NB4 (cell line): ENCODE measurements around the gene TMEM114.
A peak's percentile ranks its signal among the peaks of the same experiment; 100 is the strongest.
"Not testable (repeated sequence)": the region's sequence is repeated elsewhere in the genome, so short reads cannot be mapped to it uniquely, and the experiment has no call there.

Experiments used
- DNase-seq: peaks from one replicate; pipeline ENCODE4 v3.0.0; 2010; ENCODE audit warnings: low read depth
- H3K4me3 ChIP-seq: one replicate; pipeline ENCODE4 v1.5.1; 2011; ENCODE audit warnings: mild to moderate bottlenecking, low read depth, low read length, moderate library complexity
- MAX ChIP-seq: IDR thresholded peaks from 2 replicates; pipeline ENCODE4 v1.6.1; 2011; ENCODE audit warnings: low read depth, low read length
- MYC ChIP-seq: IDR thresholded peaks from 2 replicates; pipeline ENCODE4 v1.6.1; 2011; ENCODE audit warnings: low read depth, low read length
- POLR2A ChIP-seq: IDR thresholded peaks from 2 replicates; pipeline ENCODE4 v1.6.1; 2011; ENCODE audit warnings: mild to moderate bottlenecking; ENCODE audit not compliant: insufficient read length; ENCODE audit errors: extremely low read depth
- TF ChIP-seq, protein P1 (sequence below): IDR thresholded peaks from one replicate; pipeline ENCODE4 v1.5.1; 2012; ENCODE audit warnings: low read depth, low read length

TMEM114 gene

DNA sequence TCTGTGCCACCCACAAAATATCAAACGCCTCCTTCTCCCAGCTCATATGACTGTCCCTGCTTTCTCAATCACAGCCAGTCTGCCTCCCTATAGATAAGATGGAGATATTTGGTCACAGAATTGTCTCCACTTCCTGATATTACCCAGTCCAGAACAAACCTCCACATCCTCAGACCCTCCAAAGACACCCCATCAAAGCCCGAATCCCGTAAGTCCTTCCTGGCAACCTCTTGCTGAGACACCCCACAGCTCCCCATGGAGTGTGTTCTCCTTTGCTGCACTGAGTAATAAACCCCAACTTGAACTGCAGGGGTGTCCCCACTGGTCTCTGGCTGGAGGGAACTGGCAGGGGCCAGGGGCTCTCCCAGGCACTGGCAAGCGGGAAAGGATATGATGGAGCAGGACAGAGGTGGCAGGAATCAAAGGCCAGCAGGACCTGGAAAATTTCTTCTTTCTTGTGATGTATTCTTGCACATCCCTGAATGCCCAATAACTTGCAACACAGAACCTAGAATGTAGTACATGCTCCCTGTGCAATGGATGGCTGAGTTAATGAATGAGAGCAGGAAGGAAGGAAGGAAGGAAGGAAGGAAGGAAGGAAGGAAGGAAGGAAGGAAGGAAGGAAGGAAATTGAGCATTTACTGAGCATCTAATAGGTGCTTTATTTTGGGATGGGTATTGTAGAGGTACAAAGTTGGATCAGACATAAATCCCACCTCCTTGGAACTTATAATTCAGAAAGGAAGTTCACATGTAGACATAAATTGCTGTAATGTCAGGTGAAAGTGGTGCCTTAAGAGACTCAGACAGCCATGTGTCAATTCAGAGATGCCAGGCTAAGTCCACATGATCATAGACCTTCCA, 13.9 kb downstream of the TMEM114 start:
- H3K4me3 ChIP-seq: no peak overlapping the region
- DNase-seq: no peak
- TF ChIP-seq, protein P1, sequence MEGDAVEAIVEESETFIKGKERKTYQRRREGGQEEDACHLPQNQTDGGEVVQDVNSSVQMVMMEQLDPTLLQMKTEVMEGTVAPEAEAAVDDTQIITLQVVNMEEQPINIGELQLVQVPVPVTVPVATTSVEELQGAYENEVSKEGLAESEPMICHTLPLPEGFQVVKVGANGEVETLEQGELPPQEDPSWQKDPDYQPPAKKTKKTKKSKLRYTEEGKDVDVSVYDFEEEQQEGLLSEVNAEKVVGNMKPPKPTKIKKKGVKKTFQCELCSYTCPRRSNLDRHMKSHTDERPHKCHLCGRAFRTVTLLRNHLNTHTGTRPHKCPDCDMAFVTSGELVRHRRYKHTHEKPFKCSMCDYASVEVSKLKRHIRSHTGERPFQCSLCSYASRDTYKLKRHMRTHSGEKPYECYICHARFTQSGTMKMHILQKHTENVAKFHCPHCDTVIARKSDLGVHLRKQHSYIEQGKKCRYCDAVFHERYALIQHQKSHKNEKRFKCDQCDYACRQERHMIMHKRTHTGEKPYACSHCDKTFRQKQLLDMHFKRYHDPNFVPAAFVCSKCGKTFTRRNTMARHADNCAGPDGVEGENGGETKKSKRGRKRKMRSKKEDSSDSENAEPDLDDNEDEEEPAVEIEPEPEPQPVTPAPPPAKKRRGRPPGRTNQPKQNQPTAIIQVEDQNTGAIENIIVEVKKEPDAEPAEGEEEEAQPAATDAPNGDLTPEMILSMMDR: no peak
- TF ChIP-seq POLR2A: no peak

- H3K4me3 ChIP-seq: no peak overlapping the region
- DNase-seq: no peak
- TF ChIP-seq, protein P1: no peak
- TF ChIP-seq POLR2A: no peak
- no peak for TF ChIP-seq MAX
- no peak for TF ChIP-seq MYC
Observed at GRCh38 chr16:8575399-8575798, 14.9 kb downstream of the TMEM114 start.

GRCh38 chr16:8572919-8573724, 17.2 kb downstream of the TMEM114 start:
- TF ChIP-seq, protein P1: peak; percentile 37
- TF ChIP-seq MAX: no peak
- no peak overlapping the region for H3K4me3 ChIP-seq
- DNase-seq: peak; percentile 56

DNA sequence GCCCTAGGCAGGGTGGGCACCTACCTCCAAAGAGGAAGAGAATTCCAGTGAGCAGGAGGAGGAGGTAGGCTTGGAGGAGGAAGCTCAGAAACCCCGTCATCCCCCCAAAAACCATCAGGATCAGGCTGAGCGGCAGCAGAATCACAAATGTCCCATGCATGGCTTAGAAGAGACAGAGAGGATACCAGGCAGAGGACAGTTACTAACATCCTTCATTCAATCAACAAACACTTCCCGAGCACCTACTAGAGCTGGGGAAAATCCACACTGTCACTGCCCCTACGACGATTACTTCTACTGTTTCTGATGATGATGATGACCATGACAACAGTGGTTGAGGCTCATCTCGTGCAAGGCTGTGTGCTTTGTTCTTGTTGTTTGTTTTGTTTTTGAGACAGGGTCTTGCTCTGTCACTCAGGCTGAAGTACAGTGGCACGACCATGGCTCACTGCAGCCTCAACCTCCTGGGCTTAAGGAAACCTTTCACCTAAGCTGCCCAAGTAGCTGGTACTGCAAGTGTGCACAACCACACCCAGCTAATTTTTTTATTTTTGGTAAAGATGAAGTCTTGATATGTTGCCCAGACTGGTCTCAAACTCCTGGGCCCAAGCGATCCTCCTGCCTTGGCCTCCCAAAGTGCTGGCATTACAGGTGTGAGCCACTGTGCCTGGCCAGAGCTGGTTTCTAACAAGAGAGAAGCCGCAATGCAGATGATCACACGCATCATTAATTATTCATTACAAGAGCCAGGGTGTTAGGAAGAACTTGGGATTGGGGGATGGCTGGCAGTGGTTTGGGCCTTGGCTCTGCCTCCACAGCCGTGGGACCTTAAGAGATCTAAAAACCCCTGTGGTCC, 18.0 kb downstream of the TMEM114 start:
- TF ChIP-seq, protein P1: no peak
- TF ChIP-seq POLR2A (no peak), MAX (no peak), MYC (no peak)
- H3K4me3 ChIP-seq: no peak overlapping the region
- no peak for DNase-seq

DNA sequence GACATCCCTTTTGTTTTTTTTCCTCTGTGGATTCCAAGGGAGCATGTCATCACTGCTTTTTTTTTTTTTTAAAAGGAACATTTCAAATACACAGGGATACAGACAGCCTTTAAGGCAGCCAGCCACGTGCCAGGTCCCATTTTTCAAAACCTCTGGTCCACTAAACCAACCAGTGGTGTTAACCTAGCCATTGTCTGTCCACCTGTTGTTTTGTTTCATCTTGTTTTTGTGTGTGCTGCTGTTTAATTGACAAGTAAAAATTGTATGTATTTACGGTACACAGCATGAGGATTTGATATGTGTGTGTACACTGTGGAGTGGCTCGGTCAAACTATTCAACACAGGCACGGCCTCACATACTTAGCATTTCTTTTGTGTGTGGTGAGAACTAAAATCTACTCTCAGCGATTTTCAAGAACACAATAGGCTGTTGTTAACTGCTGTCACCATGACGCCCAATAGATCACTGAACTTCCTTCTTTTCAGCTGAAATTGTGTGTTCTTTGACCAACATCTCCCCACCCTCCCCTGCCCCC, 19.2 kb downstream of the TMEM114 start:
- TF ChIP-seq MYC (no peak), POLR2A (no peak), MAX (no peak)
- TF ChIP-seq, protein P1: no peak
- peak; percentile 44 for DNase-seq
- H3K4me3 ChIP-seq: no peak overlapping the region

DNA sequence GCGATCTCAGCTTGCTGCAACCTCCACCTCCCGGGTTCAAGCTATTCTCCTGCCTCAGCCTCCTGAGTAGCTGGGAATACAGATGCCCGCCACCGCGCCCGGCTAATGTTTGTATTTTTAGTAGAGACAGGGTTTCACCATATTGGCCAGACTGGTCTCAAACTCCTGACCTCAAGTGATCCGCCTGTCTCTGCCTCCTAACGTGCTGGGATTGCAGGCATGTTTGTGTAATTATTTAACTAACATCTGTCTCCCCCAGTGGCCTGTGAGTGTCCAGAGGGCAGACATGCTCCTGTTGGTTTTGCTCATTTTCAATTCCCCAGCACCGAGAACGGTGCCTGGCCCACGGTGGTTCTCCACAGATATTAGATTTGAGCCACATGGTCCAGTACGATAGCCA, 19.9 kb downstream of the TMEM114 start:
- not testable (repeated sequence) for DNase-seq, H3K4me3 ChIP-seq
